HG02571 (cell line): ENCODE measurements around the gene MAP2K2.

ENCODE experiments used
- ATAC-seq: cut with Tn5 transposase; IDR thresholded peaks from one replicate; pipeline ENCODE4 v1.9.1; 2021; ENCODE audit warnings: mild to moderate bottlenecking, moderate library complexity; ENCODE audit not compliant: unreplicated experiment

Gene MAP2K2

GRCh38 chr19:4082172-4082571 is 41.8 kb downstream of the MAP2K2 start:
- ATAC-seq, result no peak

- ATAC-seq, result no peak
Measured at GRCh38 chr19:4081441-4082129, 42.3 kb downstream of the MAP2K2 start.

DNA sequence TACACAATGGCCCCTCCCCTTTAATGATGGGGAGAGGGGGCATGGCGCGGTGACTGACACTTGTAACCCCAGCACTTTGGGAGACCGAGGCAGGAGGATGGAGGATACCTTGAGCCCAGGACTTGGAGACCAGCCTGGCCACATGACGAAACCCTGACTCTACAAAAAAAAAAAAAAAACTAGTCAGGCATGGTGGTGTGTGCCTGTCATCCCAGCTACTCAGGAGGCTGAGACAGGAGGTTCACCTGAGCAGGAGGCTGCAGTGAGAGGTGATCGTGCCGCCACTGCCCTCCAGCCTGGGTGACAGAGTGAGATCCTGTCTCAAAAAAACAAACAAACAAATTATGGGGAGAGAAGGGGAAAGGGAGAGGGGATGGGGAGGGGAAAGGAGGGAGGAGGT is 43.4 kb downstream of the MAP2K2 start:
- ATAC-seq, result no peak

- no peak for ATAC-seq
Measured at GRCh38 chr19:4077800-4078684, 45.9 kb downstream of the MAP2K2 start.

DNA sequence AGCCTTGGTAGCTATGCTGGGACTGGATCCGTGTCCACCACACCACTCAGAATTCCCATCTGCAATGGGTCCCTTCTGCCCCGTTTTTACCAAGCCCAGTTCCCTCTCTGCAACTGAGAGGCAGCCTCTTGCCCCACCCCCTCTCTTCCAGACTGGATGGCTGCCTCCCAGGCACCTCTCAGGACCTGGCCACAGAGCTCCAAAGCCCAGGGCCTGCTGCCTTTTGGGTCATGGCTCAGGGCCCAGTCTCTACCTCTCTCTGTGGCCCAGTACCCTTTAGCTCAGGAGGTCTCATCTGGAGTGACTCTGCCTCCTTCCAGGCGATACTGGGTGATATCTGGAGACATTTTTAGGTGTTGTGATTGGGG is 46.9 kb downstream of the MAP2K2 start:
- no peak for ATAC-seq

GRCh38 chr19:4075373-4075772 is 48.5 kb downstream of the MAP2K2 start:
- no peak for ATAC-seq

- ATAC-seq, result no peak
Measured at GRCh38 chr19:4071610-4072009, 52.3 kb downstream of the MAP2K2 start.

DNA sequence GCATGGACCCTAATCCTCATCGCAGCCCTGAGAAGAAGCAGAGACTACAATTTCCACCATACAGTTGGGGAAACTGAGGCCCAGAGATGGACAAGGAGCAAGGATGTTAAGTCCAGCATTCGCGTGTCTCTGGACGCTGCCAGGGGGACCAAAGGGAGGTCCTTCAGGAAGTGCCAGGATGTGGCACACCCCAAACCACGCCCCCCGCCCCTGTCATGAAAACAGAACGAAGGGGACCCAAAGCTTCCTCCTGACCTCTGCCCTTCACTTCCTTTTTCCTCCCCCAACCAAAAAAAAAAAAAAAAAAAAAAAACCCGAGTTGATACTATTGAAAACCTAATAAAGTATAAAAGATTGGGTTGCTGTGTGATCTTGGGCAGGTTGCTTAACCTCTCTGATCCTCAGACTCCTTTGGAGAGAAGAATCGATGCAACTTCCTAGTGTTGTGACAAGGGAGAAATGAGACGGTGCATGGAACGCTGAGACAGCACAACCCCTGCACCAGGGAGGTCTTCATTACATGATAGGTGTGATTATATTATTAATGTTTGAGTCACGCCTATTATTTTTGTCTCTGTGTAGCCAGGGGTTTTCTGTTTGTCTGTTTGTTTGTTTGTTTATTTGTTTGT is 54.5 kb downstream of the MAP2K2 start:
- no peak for ATAC-seq

DNA sequence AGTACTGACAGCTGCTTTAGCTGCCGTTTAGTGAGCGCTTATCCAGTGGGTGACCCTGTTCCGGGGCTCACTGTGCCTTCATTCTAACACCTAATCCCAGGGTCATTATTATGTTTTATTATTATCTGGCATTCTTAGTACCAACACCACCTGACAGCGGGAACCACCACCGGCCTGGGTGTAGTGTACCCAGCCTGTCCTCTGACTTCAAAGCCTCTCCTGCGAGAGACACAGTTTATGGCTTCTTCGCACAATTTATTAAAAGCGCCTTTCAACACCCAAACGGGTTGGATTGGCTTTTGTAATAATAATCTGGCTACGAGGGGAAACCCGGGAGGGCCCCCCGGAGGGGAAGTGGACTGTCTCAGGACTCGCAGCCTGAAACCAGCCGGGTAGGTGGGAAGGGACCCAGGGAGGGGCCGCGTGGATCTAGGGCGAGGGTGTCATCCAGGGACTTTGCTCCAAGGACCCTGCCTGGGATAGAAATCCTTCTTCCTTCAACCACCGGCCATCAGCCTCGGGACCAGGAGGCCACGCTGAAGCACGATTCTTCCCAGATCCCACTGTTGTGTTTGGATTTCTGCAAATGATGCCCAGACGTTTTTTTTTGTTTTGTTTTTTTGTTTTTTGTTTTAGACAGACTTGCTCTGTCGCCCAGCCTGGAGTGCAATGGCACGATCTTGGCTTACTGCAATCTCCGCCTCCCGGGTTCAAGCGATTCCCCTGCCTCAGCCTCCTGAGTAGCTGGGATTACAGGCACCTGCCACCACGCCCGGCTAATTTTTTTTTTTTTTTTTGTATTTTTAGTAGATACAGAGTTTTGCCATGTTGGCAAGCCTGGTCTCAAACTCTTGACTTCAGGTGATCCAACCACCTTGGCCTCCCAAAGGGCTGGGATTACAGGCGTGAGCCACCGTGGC is 55.6 kb downstream of the MAP2K2 start:
- no peak for ATAC-seq

DNA sequence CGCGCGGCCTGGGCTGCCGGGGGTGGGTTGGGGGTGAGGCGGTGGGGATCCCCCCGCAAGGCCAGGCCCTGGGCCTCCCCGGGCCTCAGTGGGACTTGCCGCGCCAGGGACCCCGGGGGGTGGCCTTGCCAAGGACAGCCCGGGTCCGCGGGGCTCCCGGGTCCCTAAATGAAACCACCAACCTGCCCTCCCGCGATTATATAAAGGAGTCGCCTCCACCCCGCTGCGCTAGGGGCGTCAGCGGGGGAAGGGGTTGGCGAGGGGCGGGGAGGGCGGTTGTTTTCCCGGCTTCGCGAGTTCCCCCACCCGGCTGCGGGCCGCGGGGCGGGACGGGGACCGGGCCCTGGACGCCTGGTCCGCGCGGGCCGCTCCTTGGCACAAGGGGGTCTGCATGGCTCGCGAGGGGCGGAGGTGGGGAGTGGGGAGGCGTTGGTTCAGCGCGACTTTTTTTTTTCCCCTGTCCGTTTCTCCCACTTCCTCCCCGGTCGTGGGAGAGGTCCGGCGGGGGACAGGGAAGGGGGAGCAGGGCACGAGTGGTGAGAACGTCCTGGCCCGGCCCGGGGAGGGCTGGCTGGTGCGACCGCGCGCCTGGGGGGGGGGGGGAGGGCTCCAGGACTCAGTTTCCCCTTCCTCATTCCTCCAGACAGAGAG is 56.4 kb downstream of the MAP2K2 start:
- no peak for ATAC-seq

GRCh38 chr19:4066682-4067395 is 57.1 kb downstream of the MAP2K2 start, which contains the start of gene ZBTB7A:
Gene ZBTB7A, minus strand, starts transcription at chr19:4066899. Its CDS starts 11,667 bp downstream, at chr19:4055232.
- ATAC-seq, result no peak

DNA sequence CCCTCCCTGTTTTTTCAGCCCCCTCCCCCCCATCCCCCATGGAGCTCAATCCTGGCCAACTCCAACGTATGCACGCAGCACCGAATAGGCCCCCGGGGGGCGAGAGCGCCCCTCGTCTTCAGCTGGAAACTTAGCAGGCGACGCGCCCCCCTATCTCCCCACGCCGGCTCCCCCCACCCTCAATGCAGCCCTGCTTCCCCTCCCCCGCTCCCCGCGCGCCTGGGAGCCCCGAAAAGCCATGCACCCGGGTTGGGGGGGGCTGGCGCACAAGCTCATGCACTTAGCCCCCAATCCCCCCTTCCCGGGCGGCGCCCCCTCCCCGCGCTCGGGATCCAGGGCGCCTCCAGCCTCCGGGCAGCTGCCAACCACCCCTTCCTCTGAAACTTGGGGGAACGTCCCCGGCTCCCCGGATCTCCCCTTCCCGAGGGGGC is 57.7 kb downstream of the MAP2K2 start:
- ATAC-seq, result no peak

DNA sequence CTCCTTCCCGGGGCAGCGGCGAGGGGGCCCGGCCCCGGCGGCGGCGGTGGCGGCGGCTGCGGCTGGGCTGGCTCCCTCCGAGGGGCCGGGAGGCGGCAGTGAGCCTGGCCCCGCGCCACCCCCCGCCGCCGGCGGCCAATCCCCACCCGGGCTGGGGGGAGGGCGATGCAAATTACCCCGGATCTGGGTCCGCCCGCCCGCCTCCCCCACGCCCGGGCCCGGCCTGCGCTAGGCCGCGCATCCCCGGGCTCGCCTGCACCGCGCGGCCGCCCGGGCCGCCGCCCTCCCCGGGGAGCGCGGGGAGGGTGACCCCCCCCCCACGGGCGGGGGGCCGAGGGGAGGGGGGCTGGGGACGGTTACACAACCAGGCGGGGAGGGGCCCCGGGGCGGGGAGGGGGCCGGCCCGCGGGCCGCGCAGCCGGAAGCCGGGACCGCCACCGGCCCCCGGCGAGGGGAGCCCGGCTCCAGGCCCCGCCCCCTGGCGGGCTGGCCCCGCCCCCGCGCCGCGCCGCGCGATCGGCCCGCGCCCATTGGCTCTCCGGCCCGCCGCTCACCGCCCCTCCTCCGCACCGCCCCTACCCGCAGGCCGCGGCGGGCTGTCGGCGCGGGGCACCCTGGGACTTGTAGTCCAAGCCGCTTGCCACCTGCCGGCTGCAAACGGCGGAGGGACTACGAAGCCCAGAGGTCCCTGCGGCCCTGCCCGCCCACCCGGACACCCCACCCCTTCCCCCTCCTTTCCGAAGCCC is 58.3 kb downstream of the MAP2K2 start:
- peak; percentile 66 for ATAC-seq

DNA sequence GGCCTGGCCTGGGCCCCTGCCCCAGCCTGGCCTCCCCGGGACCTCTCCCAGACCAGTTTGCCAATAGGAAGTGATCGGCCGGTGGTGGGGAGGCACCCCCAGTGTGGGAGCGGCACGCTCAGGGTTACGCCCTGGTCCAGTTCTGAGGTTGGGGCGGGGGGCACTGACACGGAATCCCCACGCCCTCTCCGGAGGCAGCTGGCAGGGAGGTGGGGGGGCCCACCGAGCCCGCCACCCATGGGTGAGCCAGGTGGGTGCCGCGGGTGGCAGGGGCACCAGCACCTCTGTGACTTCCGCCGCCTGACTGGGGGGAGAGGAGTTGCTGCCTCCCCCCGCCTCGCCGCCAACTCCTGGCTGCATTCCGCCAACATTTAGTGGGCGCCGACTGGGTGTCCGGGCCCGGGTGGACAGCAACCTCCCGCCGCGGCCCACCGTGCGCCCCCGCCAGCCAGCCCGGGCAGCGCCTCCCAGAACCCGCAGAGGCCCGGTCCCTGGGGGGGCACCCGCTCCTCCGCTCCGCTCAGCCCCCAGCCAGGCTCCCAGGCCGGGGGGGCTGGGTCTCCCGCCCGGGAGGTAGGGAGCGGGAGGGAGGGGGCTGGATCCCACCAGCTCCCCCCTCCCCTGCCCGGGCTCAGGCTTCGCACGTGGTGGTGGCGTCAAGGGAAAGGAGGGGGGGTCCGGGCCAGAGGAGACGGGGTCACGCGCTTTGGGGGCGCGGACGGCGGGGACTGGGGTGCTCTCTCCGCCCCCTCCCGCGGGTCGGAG is 59.2 kb downstream of the MAP2K2 start:
- ATAC-seq, result no peak

- no peak for ATAC-seq
Measured at GRCh38 chr19:4064149-4064495, 59.8 kb downstream of the MAP2K2 start.

DNA sequence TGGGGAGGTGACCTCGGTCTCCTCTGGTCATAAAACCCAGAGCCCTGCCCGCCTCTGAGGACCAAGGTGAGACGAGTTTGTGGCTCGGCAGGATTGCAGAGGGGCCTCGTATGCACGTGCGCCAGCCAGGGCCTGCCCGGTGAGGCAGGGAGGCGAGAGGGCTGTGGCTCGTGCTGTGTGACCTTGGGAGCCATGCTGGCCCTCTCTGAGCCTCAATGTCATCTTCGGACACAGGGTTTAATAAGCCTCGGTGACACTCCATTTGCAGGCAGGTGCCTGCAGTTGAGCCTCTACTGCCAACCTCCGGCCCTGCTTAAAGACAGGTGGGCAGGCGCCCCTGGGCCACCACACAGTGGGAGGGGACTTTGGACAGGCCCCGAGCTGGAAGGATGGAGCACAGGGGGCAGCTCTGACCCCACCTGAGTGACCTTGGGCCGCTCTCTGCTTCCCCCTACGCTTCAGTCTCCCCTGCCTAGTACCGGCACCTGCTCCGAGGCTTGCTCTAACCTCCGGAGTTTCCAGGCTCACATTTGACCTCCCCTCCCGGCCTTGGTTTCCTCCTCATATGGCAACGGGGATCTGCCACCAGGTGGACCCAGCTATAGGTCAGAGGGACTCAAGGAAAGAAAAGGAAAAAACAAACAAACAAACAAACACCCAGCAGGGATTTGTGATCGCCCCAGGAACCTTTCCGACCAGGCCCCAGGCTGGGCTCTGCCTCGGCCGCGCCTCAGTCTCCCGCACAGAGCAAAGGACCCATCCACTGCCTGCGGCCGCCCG is 60.4 kb downstream of the MAP2K2 start:
- ATAC-seq, result no peak
